ENCODE data around the gene NECTIN2.

Gene NECTIN2

DNA sequence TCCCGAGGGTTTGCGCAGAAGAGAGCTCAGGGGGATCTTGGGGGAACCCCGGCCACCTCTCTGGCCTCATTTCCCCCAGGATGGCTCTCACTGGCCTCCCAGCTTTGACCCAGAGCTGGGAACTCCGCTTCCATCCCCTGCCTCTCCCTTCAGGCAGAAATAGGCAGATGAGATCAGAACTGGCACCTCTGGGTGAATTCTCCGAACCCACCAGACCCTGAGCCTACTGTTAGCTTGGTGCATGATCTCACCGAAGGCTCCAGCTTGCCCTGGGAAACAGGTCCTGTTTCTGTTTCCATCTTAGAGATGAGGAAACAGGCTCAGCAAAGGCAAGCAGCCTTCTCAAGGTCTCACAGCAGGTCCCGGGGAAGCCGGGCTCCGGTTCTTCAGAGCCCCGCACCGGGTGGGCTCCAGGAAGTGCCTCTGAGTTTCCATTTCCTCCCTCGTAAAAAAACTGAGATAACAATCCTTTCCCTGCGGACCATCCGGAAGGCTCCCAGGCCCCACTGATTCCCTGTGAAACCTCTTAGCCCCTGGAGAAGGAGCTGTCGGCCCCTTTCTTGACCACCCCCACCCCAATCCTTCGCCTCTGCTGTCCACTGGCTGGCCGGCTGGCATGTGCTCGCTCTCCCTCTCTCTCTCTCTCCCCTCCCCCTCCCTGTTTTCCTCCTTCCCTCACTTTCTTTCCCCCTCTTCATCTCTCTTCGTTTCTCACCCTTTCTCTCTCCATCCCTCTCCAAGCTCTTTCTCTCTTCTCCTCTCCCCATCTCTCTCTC lies 2.1 kb downstream of the NECTIN2 start:
- DNase-seq (ENCODE audit: extremely low spot score): peak; percentile 35
- TF ChIP-seq PKNOX1 (IDR thresholded peaks at IDR 0.05) (no peak), L3MBTL2 (conservative IDR thresholded peaks at IDR 0.05) (peak; percentile 66; the same call in 1 of the 2 replicates)
- CTCF ChIA-PET: interaction anchor here (0.6 to 0.7 kb wide), 3 partner anchors 8 to 287 kb away, joined by 4 read pairs; no protein-coding TSS in a partner anchor
- POLR2A ChIA-PET: interaction anchor here (0.9 to 2.8 kb wide), 4 partner anchors 9 to 171 kb away, joined by 3 to 19 read pairs (median 4); partner anchors contain the start of gene TOMM40

DNA sequence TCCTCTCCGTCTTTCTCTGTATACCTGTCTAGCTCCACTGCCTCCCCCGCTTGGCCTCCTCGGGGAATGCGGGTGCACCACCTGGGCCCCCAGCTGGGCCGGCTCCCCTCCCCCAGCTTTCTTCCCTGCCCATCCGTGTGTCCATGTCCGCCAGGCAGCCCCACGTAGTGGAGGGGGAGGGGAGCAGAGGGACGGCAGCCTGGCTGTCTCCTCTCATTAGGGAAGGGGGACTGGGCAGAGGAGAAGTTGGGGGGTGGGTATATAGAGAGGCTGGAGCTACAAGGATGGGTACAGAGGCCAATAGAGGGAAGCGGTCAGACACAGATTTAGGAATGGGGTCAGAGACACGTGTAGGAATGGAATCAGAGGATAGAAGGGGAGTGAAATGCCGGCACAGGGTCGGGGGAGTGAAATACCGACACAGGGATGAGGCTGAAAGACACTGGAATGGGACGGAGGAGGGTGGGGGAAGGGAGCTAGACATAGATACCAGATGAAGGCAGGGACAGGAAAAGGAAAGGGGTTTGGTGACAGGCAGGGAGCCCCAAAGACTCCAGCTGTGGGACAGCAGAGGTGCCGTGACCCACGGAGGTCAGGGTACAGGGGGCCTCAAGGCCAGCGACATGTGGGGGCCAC lies 2.8 kb downstream of the NECTIN2 start:
- TF ChIP-seq FOXK2 (IDR thresholded peaks at IDR 0.05): no peak
- no peak for TF ChIP-seq HDGF (IDR thresholded peaks at IDR 0.05; ENCODE audit: borderline replicate concordance)
- TF ChIP-seq ZNF384 (IDR thresholded peaks at IDR 0.05): no peak
- no peak for TF ChIP-seq PKNOX1 (IDR thresholded peaks at IDR 0.05)
- TF ChIP-seq L3MBTL2 (conservative IDR thresholded peaks at IDR 0.05): no peak
- no peak for TF ChIP-seq LEF1 (IDR thresholded peaks at IDR 0.05; ENCODE audit: borderline replicate concordance)
- TF ChIP-seq SP1 (IDR thresholded peaks at IDR 0.05): no peak
- TF ChIP-seq FOXM1 (IDR thresholded peaks at IDR 0.05; ENCODE audit: borderline replicate concordance): no peak
- no peak for TF ChIP-seq SUZ12 (IDR thresholded peaks at IDR 0.05)
- no peak for TF ChIP-seq FOXA1 (IDR thresholded peaks at IDR 0.05)
- no peak for TF ChIP-seq NFRKB (IDR thresholded peaks at IDR 0.05)
- ChIA-PET POLR2A (interaction anchor here (0.8 to 2.8 kb wide), 5 partner anchors 9 to 172 kb away, joined by 3 to 19 read pairs (median 3); partner anchors contain the start of gene TOMM40), CTCF (interaction anchor here (0.6 to 0.9 kb wide), 5 partner anchors 9 to 287 kb away, joined by 3 to 4 read pairs (median 4); no protein-coding TSS in a partner anchor)
- no peak for DNase-seq (ENCODE audit: extremely low spot score)

DNA sequence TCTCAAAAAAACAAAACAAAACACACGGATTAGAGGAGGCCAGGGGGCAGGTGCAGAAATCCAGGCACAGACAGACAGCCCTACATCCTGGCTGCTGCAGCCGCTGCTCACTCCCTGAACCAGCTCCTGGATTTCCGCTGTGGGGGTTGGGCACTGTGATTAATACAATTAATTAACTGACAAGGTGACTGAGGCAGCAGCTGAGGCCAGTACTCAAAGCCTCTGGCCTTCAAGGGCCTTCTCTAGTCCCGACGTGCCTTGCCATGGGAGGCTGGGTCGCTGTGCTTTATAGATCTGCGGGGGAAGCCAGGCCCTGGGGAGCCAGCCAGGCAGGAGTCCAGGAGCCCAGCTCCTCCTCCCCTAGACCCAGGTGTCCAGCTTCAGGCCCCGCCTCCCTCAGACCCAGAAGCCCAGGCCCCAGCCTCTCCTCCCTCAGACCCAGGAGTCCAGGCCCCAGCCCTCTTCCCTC lies 4.6 kb downstream of the NECTIN2 start:
- TF ChIP-seq BHLHE40 (IDR thresholded peaks at IDR 0.05; ENCODE audit: borderline replicate concordance): no peak
- TF ChIP-seq ZNF384 (IDR thresholded peaks at IDR 0.05): no peak
- TF ChIP-seq CTBP1 (IDR thresholded peaks at IDR 0.05; ENCODE audit: borderline replicate concordance): no peak
- no peak for TF ChIP-seq L3MBTL2 (conservative IDR thresholded peaks at IDR 0.05)
- no peak for TF ChIP-seq FOXM1 (IDR thresholded peaks at IDR 0.05; ENCODE audit: borderline replicate concordance)
- no peak for TF ChIP-seq TARDBP (IDR thresholded peaks at IDR 0.05)
- TF ChIP-seq PKNOX1 (IDR thresholded peaks at IDR 0.05): no peak
- ChIA-PET CTCF (no interaction called here), POLR2A (no interaction called here)
- no peak for DNase-seq (ENCODE audit: extremely low spot score)

- ChIA-PET CTCF (no interaction called here), POLR2A (no interaction called here)
- no peak for TF ChIP-seq FOXK2 (IDR thresholded peaks at IDR 0.05)
- no peak for TF ChIP-seq PKNOX1 (IDR thresholded peaks at IDR 0.05)
- no peak for TF ChIP-seq ELF4 (IDR thresholded peaks at IDR 0.05)
- no peak for TF ChIP-seq SUZ12 (IDR thresholded peaks at IDR 0.05)
- TF ChIP-seq TARDBP (IDR thresholded peaks at IDR 0.05): no peak
- no peak for TF ChIP-seq BHLHE40 (IDR thresholded peaks at IDR 0.05; ENCODE audit: borderline replicate concordance)
- no peak for TF ChIP-seq HDGF (IDR thresholded peaks at IDR 0.05; ENCODE audit: borderline replicate concordance)
- TF ChIP-seq SP1 (IDR thresholded peaks at IDR 0.05): no peak
- TF ChIP-seq FOXA1 (IDR thresholded peaks at IDR 0.05): no peak
- no peak for TF ChIP-seq ARNT (IDR thresholded peaks at IDR 0.05)
- TF ChIP-seq ZNF384 (IDR thresholded peaks at IDR 0.05): no peak
- no peak for TF ChIP-seq NFRKB (IDR thresholded peaks at IDR 0.05)
- TF ChIP-seq LEF1 (IDR thresholded peaks at IDR 0.05; ENCODE audit: borderline replicate concordance): no peak
- no peak for TF ChIP-seq L3MBTL2 (conservative IDR thresholded peaks at IDR 0.05)
- TF ChIP-seq FOXM1 (IDR thresholded peaks at IDR 0.05; ENCODE audit: borderline replicate concordance): no peak
- no peak for TF ChIP-seq CTBP1 (IDR thresholded peaks at IDR 0.05; ENCODE audit: borderline replicate concordance)
- DNase-seq (ENCODE audit: extremely low spot score): no peak
Measured at GRCh38 chr19:44851427-44851826, 5.3 kb downstream of the NECTIN2 start.

- no peak for DNase-seq (ENCODE audit: extremely low spot score)
- TF ChIP-seq ARNT (IDR thresholded peaks at IDR 0.05): no peak
- TF ChIP-seq TARDBP (IDR thresholded peaks at IDR 0.05): no peak
- no peak for TF ChIP-seq SP1 (IDR thresholded peaks at IDR 0.05)
- no peak for TF ChIP-seq L3MBTL2 (conservative IDR thresholded peaks at IDR 0.05)
- no peak for TF ChIP-seq HDGF (IDR thresholded peaks at IDR 0.05; ENCODE audit: borderline replicate concordance)
- no peak for TF ChIP-seq ZNF384 (IDR thresholded peaks at IDR 0.05)
- no peak for TF ChIP-seq CTBP1 (IDR thresholded peaks at IDR 0.05; ENCODE audit: borderline replicate concordance)
- no peak for TF ChIP-seq FOXK2 (IDR thresholded peaks at IDR 0.05)
- TF ChIP-seq FOXA1 (IDR thresholded peaks at IDR 0.05): no peak
- no peak for TF ChIP-seq NFRKB (IDR thresholded peaks at IDR 0.05)
- TF ChIP-seq BHLHE40 (IDR thresholded peaks at IDR 0.05; ENCODE audit: borderline replicate concordance): no peak
- no peak for TF ChIP-seq FOXM1 (IDR thresholded peaks at IDR 0.05; ENCODE audit: borderline replicate concordance)
- TF ChIP-seq PKNOX1 (IDR thresholded peaks at IDR 0.05): no peak
- TF ChIP-seq ELF4 (IDR thresholded peaks at IDR 0.05): no peak
- no peak for TF ChIP-seq SUZ12 (IDR thresholded peaks at IDR 0.05)
- TF ChIP-seq LEF1 (IDR thresholded peaks at IDR 0.05; ENCODE audit: borderline replicate concordance): no peak
- ChIA-PET POLR2A (no interaction called here), CTCF (no interaction called here)
Measured at GRCh38 chr19:44855606-44856005, 9.5 kb downstream of the NECTIN2 start.
